Vagina (tissue), 2 donors: ENCODE data around the gene KMT2C. TPM values are rescaled to one million over a fixed set of nuclear protein-coding genes. Genes with fewer than 3 reads are reported as not detected.

ENCODE experiments used
- DNase-seq, 2 donors: peaks; one replicate each; pipeline ENCODE4 v3.0.0-alpha.2; 2017; ENCODE audit errors: extremely low spot score in 2 of 2
- H3K27ac ChIP-seq: fragments of 200-600 bp; sonication (generic); one replicate; pipeline ENCODE4 v1.5.1; 2019
- H3K27me3 ChIP-seq: fragments of 200-600 bp; sonication (generic); one replicate; pipeline ENCODE4 v1.5.1; 2019
- H3K36me3 ChIP-seq, 2 donors: fragments of 200-600 bp; sonication (generic); one replicate each; pipeline ENCODE4 v1.5.1; 2017 to 2019
- H3K4me1 ChIP-seq: fragments of 200-600 bp; sonication (generic); one replicate; pipeline ENCODE4 v1.5.1; 2019
- H3K4me3 ChIP-seq, 2 donors: fragments of 200-600 bp; sonication (generic); 1 replicate in 1 of 2; 2 replicates in 1 of 2; pipeline ENCODE4 v1.5.1; 2016 to 2019
- H3K9me3 ChIP-seq: fragments of 200-600 bp; sonication (generic); one replicate; pipeline ENCODE4 v1.5.1; 2019
- CTCF ChIP-seq, 3 experiments: fragments of 450-650 bp in 2 of 3; fragments of 200-600 bp in 1 of 3; sonication (generic) in 1 of 3; IDR thresholded peaks; one replicate each; pipeline ENCODE4 v1.5.1; 2017 to 2019; ENCODE audit warnings: antibody characterized with exemption in 3 of 3, mild to moderate bottlenecking in 2 of 3, moderate library complexity in 2 of 3
- POLR2A ChIP-seq, 2 donors: fragments of 450-650 bp; IDR thresholded peaks; one replicate each; pipeline ENCODE4 v1.6.1; 2017; ENCODE audit warnings: antibody characterized with exemption in 2 of 2, mild to moderate bottlenecking in 2 of 2, moderate library complexity in 2 of 2
- POLR2AphosphoS5 ChIP-seq, 2 donors: sonication (generic); formaldehyde crosslinking; IDR thresholded peaks; one replicate each; pipeline ENCODE4 v1.9.0; 2017; ENCODE audit warnings: antibody characterized with exemption in 2 of 2, mild to moderate bottlenecking in 2 of 2, low read depth in 1 of 2; ENCODE audit not compliant: insufficient read depth in 1 of 2
- intact Hi-C: fragments of 100-400 bp; cut with DNase I; formaldehyde crosslinking; loops from one replicate; pipeline ENCODE4 v1.15.1; 2023
- total RNA-seq: library from RNA; depleted of rRNA; stranded (reverse); fragments of >200 nt; gene quantifications from one replicate; pipeline ENCODE4 v1.2.3, GENCODE V29; 2016

KMT2C gene
- total RNA-seq, 1 donor from 2014 or later, result 62.6 TPM

- Histone ChIP-seq H3K4me3 (no peak overlapping the region), H3K9me3 (no peaks in the 10 kb centered on the region), H3K36me3 (peaks cover 0 to 21% of the 10 kb centered on the region in 2 donors), H3K27ac (no peak overlapping the region), H3K4me1 (no peaks in the 10 kb centered on the region), H3K27me3 (no peaks in the 10 kb centered on the region)
- no peak for TF ChIP-seq CTCF (IDR thresholded peaks at IDR 0.05)
- no peak for TF ChIP-seq POLR2A (IDR thresholded peaks at IDR 0.05)
- no peak for TF ChIP-seq POLR2AphosphoS5 (IDR thresholded peaks at IDR 0.05; ENCODE audit: insufficient read depth in 1 of 2, low read depth in 1 of 2)
- no peak for DNase-seq
- intact Hi-C loops, result no loop called here
These were observed 306.9 kb downstream of the KMT2C start for GRCh38 chr7:152128741-152129461.

- H3K27me3 ChIP-seq, result no peaks in the 10 kb centered on the region
- no peak for DNase-seq
- TF ChIP-seq POLR2AphosphoS5 (IDR thresholded peaks at IDR 0.05; ENCODE audit: insufficient read depth in 1 of 2, low read depth in 1 of 2), result no peak
- no peak for TF ChIP-seq CTCF (IDR thresholded peaks at IDR 0.05)
- no peak for TF ChIP-seq POLR2A (IDR thresholded peaks at IDR 0.05)
- H3K4me1 ChIP-seq, result no peaks in the 10 kb centered on the region
- no peak overlapping the region for H3K4me3 ChIP-seq
- no peaks in the 10 kb centered on the region for H3K9me3 ChIP-seq
- peaks cover 0 to 27% of the 10 kb centered on the region in 2 donors for H3K36me3 ChIP-seq
- H3K27ac ChIP-seq, result no peak overlapping the region
- intact Hi-C loops, result no loop called here
These were observed 307.6 kb downstream of the KMT2C start for GRCh38 chr7:152128252-152128651.

- H3K36me3 ChIP-seq, result peaks cover 0 to 37% of the 10 kb centered on the region in 2 donors
- intact Hi-C loops, result no loop called here
These were observed 308.6 kb downstream of the KMT2C start for GRCh38 chr7:152127229-152127628.

GRCh38 chr7:152126741-152127140 lies 309.1 kb downstream of the KMT2C start:
- Histone ChIP-seq H3K4me1 (no peaks in the 10 kb centered on the region), H3K4me3 (no peak overlapping the region), H3K27ac (no peak overlapping the region), H3K27me3 (no peaks in the 10 kb centered on the region), H3K9me3 (no peaks in the 10 kb centered on the region), H3K36me3 (peaks cover 0 to 40% of the 10 kb centered on the region in 2 donors)
- TF ChIP-seq CTCF (IDR thresholded peaks at IDR 0.05) (no peak), POLR2AphosphoS5 (IDR thresholded peaks at IDR 0.05; ENCODE audit: insufficient read depth in 1 of 2, low read depth in 1 of 2) (no peak), POLR2A (IDR thresholded peaks at IDR 0.05) (no peak)
- DNase-seq, result no peak
- intact Hi-C loops, result no loop called here

More at GRCh38 chr7:152127229-152127628, 308.6 kb downstream of the KMT2C start:
- Histone ChIP-seq H3K9me3 (no peaks in the 10 kb centered on the region), H3K4me1 (no peaks in the 10 kb centered on the region), H3K27me3 (no peaks in the 10 kb centered on the region), H3K27ac (no peak overlapping the region), H3K4me3 (no peak overlapping the region)
- no peak for TF ChIP-seq POLR2A (IDR thresholded peaks at IDR 0.05)
- no peak for DNase-seq

- peaks cover 0 to 73% of the 10 kb centered on the region in 2 donors for H3K36me3 ChIP-seq
- H3K4me1 ChIP-seq, result no peaks in the 10 kb centered on the region
- no peak overlapping the region for H3K27ac ChIP-seq
- no peak for DNase-seq
- intact Hi-C loops, result no loop called here
- no peak overlapping the region for H3K4me3 ChIP-seq
- TF ChIP-seq POLR2A (IDR thresholded peaks at IDR 0.05) (no peak), CTCF (IDR thresholded peaks at IDR 0.05) (no peak), POLR2AphosphoS5 (IDR thresholded peaks at IDR 0.05; ENCODE audit: insufficient read depth in 1 of 2, low read depth in 1 of 2) (no peak)
- no peaks in the 10 kb centered on the region for H3K27me3 ChIP-seq
- H3K9me3 ChIP-seq, result no peaks in the 10 kb centered on the region
These were observed 313.3 kb downstream of the KMT2C start for GRCh38 chr7:152122540-152122939.
